Measurements from ENCODE around the gene MBOAT7. TPM values are rescaled to one million over a fixed set of nuclear protein-coding genes. Genes with fewer than 3 reads are reported as not detected.

Gene MBOAT7
- total and polyA plus RNA-seq, 2 donors (not counting 3 experiments of a cell fraction or from before 2014, with no cell fraction given) = 204 to 218 TPM

- intact Hi-C loops (cut with micrococcal nuclease) = loop anchor here (1.0 kb wide), 1 partner anchor 42 kb away; no protein-coding TSS in a partner anchor
- Histone ChIP-seq H3K36me3 (ENCODE audit: control insufficient read depth in 2 of 2, extremely low read depth in 1 of 2, insufficient read depth in 2 of 2, low read length in 2 of 2) (peaks cover 17 to 30% of the 10 kb centered on the region in 2 experiments), H3K4me3 (replicated peaks in 1 of 3; ENCODE audit: insufficient read depth in 1 of 3, low read depth in 1 of 3, low read length in 3 of 3) (no peak overlapping the region), H2AFZ (ENCODE audit: low read depth, low read length) (no peak overlapping the region), H3K9ac (replicated peaks; ENCODE audit: extremely low read depth, insufficient read depth, low read length) (no peak overlapping the region), H3K27ac (ENCODE audit: insufficient read depth, low read depth, low read length) (peak overlapping the region; percentile 22), H3K4me1 (ENCODE audit: control insufficient read depth, extremely low read depth, insufficient read depth, low read length) (peaks cover 24% of the 10 kb centered on the region), H3K4me2 (ENCODE audit: insufficient read depth, low read length) (no peak overlapping the region), H4K20me1 (replicated peaks; ENCODE audit: control insufficient read depth, extremely low read depth, insufficient read depth, low read length) (no peaks in the 10 kb centered on the region), H3K79me2 (ENCODE audit: control insufficient read depth, insufficient read depth, low read length) (peaks cover 38% of the 10 kb centered on the region), H3K9me1 (replicated peaks; ENCODE audit: control insufficient read depth, extremely low read depth, insufficient read depth, low read length) (no peaks in the 10 kb centered on the region), H3K27me3 (ENCODE audit: control insufficient read depth in 2 of 2, insufficient read depth in 2 of 2, low read length in 2 of 2) (no peaks in the 10 kb centered on the region), H3K9me3 (replicated peaks; ENCODE audit: control insufficient read depth, insufficient read depth, low read length) (no peaks in the 10 kb centered on the region)
- TF ChIP-seq POLR2A (IDR thresholded peaks at IDR 0.05; ENCODE audit: low read depth, low read length) = peak; percentile 7
- peak; percentile 65 for TF ChIP-seq POLR2AphosphoS5 (IDR thresholded peaks at IDR 0.05; ENCODE audit: insufficient read depth, low read depth, low read length)
- TF ChIP-seq EZH2 (IDR thresholded peaks at IDR 0.05; ENCODE audit: borderline replicate concordance, low read depth, low read length, severe bottlenecking) = no peak
- TF ChIP-seq MAX (IDR thresholded peaks at IDR 0.05; ENCODE audit: insufficient read depth, insufficient read length) = no peak
- TF ChIP-seq JUN (IDR thresholded peaks at IDR 0.05; ENCODE audit: borderline replicate concordance, insufficient read depth, insufficient read length, low read depth) = peak; percentile 28
- TF ChIP-seq CTCF (IDR thresholded peaks at IDR 0.05; ENCODE audit: extremely low read depth in 1 of 2, insufficient read depth in 1 of 2, low read depth in 1 of 2, low read length in 2 of 2) = no peak
- no peak for TF ChIP-seq FOS (IDR thresholded peaks at IDR 0.05; ENCODE audit: borderline replicate concordance, insufficient read depth, low read length)
- no peak for TF ChIP-seq GATA2 (IDR thresholded peaks at IDR 0.05; ENCODE audit: insufficient read depth, insufficient read length, low read depth, low read length)
- no peak for TF ChIP-seq MYC (IDR thresholded peaks at IDR 0.05; ENCODE audit: low read depth, low read length)
- no TSS peak for BruUV-seq (replicated peaks)
- DNase-seq (ENCODE audit: low read depth, low spot score) (peak; percentile 96), FAIRE-seq (peak; percentile 98)
- POLR2A ChIA-PET = interaction anchor here (0.6 to 1.4 kb wide), 5 partner anchors 9 to 911 kb away, joined by 3 to 16 read pairs (median 5); partner anchors contain the start of genes MBOAT7 and RPS9
- dilution Hi-C loops (cut with MboI; ENCODE audit: extremely low pct_ligation_motif_present, low sequenced_read_pairs) = no loop called here
- CTCF ChIA-PET = interaction anchor here (0.9 to 1.9 kb wide), 6 partner anchors 13 to 73 kb away, joined by 3 to 16 read pairs (median 4); partner anchors contain the start of gene CNOT3
Measured at GRCh38 chr19:54209811-54210494, 20.6 kb upstream of the MBOAT7 start.
